Stimulated activated naive CD8-positive, alpha-beta T cell treated with anti-CD3 and anti-CD28 coated beads, Interleukin-15, amount 100 ng/mL, for 72 hours (primary cell): Measurements from ENCODE around the gene ATP2A2.

ENCODE experiments used
- ATAC-seq: fragments of 150-1000 bp; cut with Tn5 transposase; 2 replicates; pipeline ENCODE4 v1.10.0; 2021; ENCODE audit warnings: mild to moderate bottlenecking, moderate library complexity
- DNase-seq, 2 donors: peaks; one replicate each; pipeline ENCODE4 v3.0.0; 2021 to 2022
- H3K27ac Mint-ChIP-seq, 2 donors: one replicate each; pipeline ENCODE4 v1.8.0; 2022; ENCODE audit warnings: mild to moderate bottlenecking in 2 of 2, mixed read lengths in 2 of 2, moderate library complexity in 2 of 2
- H3K27me3 Mint-ChIP-seq: one replicate; pipeline ENCODE4 v1.8.0; 2022; ENCODE audit warnings: mixed read lengths
- H3K4me1 Mint-ChIP-seq: one replicate; pipeline ENCODE4 v1.8.0; 2022; ENCODE audit warnings: mild to moderate bottlenecking, mixed read lengths
- H3K4me3 Mint-ChIP-seq, 2 donors: one replicate each; pipeline ENCODE4 v1.8.0; 2022; ENCODE audit warnings: mild to moderate bottlenecking in 2 of 2, mixed read lengths in 2 of 2, moderate library complexity in 1 of 2
- H3K9me3 Mint-ChIP-seq, 2 donors: one replicate each; pipeline ENCODE4 v1.8.0; 2022; ENCODE audit warnings: mixed read lengths in 2 of 2

ATP2A2 gene

DNA sequence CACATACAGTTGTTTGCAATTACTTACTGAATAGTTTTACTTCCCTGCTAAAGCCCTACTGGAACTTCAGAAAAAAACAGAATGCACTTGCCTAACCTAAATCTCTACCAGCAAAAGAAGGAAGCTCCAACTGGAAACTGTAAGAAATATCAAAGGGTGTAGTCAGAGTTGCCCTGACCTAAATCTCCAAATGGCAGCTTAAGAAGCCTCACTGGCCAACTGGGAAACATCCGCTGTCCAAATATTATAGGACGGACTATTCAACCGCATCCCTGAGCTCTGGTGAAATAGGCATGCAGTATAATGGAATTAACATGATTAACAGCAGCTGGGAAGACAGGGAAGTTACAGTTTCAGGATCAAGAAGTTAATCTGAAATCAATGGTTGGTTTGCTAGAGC lies 98.2 kb downstream of the ATP2A2 start:
- H3K27ac Mint-ChIP-seq, result peak overlapping the region in 1 of 2 donors; percentile 6
- H3K9me3 Mint-ChIP-seq, result no peaks in the 10 kb centered on the region
- DNase-seq, result no peak
- H3K4me3 Mint-ChIP-seq, result no peak overlapping the region
- no peak for ATAC-seq
- peaks cover 5% of the 10 kb centered on the region for H3K4me1 Mint-ChIP-seq
- H3K27me3 Mint-ChIP-seq, result no peaks in the 10 kb centered on the region

DNA sequence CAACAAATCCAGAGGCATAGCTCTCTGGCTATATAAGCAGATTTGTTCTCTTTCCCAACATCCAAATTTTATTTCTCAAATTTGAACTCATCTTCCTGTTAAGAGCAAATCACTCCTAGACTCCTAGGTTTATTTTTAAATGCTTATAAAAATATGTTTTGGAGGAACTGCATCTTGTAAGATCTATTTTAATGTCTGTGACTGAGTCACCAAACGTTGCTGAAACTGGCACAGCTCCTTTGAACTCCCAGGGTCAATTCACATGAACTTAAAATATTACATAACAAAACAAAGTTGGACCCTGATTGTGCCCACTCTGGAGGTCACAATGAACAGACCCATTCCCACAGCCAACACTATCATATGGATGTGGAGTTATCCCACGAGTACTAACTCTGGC lies 98.6 kb downstream of the ATP2A2 start:
- DNase-seq (no peak), ATAC-seq (no peak)
- Mint-ChIP-seq H3K9me3 (no peaks in the 10 kb centered on the region), H3K27me3 (no peaks in the 10 kb centered on the region), H3K27ac (no peak overlapping the region), H3K4me1 (peaks cover 9% of the 10 kb centered on the region), H3K4me3 (no peak overlapping the region)

DNA sequence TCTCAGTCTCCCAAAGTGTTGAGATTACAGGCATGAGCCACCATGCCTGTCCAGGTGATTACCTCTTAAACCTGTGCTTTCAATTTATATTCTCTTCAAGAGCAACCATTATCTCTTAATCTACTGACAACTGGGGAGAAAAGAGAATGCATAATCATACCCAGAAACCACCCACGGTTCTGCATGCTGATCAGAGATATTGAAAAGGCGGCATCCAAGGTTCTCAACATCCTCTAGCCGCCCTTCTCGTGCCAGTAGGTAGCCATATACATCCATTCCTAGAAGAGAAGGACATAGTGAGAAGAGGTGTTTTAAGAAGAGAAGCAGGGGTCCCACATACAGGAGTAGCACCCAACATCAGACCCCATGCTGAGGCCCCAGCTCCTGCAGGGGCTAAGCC lies 101.6 kb downstream of the ATP2A2 start:
- DNase-seq, result no peak
- peak overlapping the region in 1 of 2 donors; percentile 84 for H3K27ac Mint-ChIP-seq

More for the DNA sequence above, 101.6 kb downstream of the ATP2A2 start:
- Mint-ChIP-seq H3K4me1 (peaks cover 19% of the 10 kb centered on the region), H3K4me3 (no peak overlapping the region), H3K27me3 (no peaks in the 10 kb centered on the region), H3K9me3 (no peaks in the 10 kb centered on the region)
- no peak for ATAC-seq
